Measurements from ENCODE around the gene HEMGN.

HEMGN gene

GRCh38 chr9:97930972-97931371 is 7.0 kb downstream of the HEMGN start:
- no peak for DNase-seq

DNA sequence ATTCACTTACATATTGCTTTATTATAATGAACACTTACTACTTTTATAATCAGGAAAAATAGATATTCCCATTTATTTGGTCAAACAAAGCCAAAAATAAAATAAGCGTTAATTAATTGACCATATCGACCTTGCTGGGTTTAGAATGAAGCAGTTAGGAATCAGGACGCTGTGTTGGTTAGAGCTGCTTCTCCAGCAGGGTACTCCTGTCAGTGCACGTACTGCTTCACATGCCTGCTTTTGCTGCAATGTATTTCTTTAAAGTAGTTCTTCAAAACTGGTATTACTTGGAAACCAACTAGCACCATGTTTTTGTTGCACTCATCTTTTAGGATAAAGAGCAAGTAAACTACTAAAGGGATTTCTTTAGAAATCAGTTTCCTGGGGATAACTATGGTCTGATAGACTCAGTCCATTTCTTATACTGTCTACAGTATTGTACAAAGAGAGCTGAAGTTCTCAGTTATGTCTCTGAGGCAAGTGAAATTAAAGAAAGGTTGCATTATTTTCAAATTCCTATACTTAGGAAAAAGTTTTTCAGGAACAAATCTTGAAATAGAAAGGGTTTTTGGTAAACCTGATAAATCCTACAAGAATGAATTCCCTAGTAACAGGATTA is 8.9 kb downstream of the HEMGN start:
- DNase-seq, result no peak

- no peak for DNase-seq
Measured at GRCh38 chr9:97925497-97926334, 12.3 kb downstream of the HEMGN start.

DNA sequence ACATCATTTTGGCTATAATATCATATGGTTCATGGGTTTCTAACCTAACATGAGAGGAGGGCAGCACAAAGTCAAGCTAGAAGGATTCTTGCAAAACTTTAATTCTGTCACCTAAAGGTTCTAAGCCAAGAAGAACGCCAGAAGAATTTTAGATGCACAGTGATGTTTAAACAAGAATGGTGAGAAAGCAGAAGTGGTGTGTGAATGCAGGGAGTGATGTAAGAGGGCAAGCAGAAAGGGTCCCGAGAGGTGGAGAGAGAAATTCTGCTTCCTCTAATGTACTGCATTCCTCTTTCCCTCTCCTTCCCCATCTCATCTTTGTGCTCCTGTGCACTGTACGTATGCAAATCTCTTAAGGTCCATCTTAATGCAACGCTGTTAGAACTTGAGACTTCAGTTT is 13.6 kb downstream of the HEMGN start:
- DNase-seq, result no peak

DNA sequence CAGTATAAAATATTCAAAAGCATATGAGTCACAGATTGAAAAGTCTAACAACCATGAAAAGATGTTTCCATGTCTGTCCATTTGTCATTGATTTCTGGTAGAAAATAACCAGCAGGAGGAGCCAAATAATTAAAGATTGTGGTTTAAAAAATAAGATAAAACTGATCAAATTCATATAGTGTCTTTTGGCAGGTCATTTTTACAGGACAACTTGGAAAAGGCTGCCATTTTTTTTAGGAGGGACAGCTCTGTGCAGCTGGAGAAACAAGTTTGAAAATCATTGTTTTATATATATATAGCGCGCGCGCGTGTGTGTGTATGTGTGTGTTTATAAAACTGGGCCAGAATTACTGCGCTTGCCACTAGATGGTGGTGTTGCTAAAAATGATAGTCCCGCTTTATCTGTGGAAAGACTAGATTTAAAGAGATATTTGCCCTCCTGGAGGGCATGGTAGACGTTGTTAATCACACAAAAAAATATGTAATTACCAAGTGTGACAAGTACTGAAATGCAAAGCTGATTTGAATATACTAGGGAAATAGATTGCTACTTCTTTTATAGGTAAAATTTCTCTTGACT is 14.4 kb downstream of the HEMGN start:
- peak in 12 of 14 donors; percentile 9 to 79 (median 50) for DNase-seq

- DNase-seq, result peak; percentile 80 to 100 (median 99)
Measured at GRCh38 chr9:97921959-97922724, 15.8 kb downstream of the HEMGN start, which contains the start of gene TRMO. TSS of gene TRMO (minus strand) at chr9:97922500. CDS start at chr9:97922493, 7 bp downstream.

DNA sequence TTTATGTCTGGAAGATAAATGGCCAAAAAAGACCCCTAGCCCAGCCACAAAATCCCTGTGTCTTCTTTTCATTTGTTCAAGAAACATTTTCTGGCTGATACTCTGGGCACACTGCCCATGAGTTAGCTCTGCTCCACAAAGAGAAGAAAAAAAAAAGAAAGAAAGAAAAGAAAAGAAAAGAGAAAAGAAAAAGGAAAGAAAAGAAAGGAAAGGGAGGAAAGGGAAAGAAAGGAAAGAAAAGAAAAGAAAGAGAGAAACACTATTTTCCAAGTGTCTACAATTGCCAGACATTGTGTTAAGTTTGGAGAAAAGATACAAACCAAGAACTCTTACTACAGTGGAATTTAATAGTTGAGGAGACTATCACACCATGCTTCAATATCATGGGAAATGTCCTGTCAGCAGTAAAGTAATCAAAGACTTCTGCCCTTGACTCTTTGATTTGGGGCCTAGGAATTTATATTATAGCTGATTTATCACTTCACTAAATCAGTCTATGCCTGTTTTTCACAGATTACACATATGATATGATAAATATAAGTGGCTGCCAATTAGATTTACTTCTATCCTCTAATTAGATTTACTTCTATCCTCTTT is 18.7 kb downstream of the HEMGN start:
- DNase-seq, result no peak

GRCh38 chr9:97918611-97919010 is 19.4 kb downstream of the HEMGN start:
- DNase-seq, result no peak

DNA sequence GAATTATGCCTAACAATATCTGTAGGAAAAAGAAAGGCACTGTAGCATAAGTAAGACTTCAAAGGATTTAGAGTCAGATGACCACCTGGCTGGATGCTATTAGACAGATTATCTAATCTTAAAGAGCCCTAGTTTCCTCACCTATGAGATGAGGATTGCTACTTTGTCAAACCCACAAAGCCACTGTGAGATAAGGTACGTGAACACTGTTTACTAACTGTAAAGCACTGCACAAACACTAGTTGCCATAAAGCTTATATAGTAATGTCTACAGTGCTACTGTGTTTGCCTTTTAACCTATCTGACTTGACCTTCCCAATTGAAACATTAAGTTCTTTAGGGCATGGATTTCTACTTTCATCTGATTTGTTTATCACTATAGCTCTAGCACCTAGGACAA is 26.0 kb downstream of the HEMGN start:
- no peak for DNase-seq

- DNase-seq, result no peak
Measured at GRCh38 chr9:97911528-97911927, 26.4 kb downstream of the HEMGN start.

DNA sequence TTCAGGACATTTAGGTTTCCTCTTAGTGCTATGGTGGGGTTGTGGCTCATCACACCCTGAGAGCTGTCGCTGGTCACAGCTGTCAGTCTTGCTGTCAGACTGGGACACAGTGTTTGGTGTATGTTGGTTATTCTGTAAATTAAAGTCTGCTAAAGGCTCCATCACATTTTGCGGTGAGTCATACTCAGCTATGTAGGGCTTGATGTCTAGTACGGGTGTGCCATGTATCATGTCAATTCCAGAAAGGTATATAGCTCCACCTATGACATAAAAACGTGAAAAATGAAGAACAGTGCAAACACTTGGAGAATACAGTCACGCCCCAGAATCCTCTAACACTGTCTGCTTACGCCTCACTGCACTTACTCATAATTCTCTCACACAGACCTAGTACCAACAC is 27.6 kb downstream of the HEMGN start:
- no peak for DNase-seq

GRCh38 chr9:97908705-97909104 is 29.3 kb downstream of the HEMGN start:
- no peak for DNase-seq

DNA sequence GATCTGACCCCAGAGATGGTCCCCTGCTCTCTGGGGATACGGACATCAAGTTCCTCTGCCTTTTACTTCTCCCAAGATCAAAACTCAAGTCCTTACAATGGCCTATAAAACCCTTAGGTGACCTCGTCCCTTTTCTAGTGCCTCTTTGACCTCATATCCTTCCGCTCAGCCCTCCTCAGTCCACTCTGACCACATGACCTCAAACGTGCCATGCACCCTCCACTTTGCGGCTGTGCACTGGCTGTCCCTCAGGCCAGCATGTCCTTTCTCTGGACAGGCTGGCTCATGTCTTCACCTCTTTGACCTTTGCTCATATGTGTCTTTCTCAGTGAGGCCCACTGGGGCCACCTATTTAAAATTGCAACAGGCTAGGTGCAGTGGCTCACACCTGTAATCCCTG is 30.3 kb downstream of the HEMGN start:
- no peak for DNase-seq

DNA sequence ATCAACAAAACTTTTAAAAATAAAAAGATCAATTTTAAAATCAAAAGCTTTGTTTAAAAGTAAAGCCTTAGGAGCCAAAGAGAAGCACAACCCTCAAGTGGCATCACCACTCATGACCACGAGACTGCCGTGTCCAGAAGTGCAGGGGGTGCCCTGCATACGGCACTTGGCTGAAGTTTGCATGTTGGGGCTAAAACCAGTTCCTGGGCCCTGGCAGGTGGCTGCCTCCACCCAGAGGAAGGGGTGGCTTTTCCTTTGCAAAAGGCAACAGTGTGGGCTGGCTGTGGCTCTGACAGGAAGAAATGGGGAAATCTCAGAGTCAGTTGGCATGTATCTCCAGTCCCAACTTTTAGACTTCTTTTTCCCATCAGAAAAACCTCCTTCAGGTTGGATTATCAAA is 30.9 kb downstream of the HEMGN start:
- no peak for DNase-seq

DNA sequence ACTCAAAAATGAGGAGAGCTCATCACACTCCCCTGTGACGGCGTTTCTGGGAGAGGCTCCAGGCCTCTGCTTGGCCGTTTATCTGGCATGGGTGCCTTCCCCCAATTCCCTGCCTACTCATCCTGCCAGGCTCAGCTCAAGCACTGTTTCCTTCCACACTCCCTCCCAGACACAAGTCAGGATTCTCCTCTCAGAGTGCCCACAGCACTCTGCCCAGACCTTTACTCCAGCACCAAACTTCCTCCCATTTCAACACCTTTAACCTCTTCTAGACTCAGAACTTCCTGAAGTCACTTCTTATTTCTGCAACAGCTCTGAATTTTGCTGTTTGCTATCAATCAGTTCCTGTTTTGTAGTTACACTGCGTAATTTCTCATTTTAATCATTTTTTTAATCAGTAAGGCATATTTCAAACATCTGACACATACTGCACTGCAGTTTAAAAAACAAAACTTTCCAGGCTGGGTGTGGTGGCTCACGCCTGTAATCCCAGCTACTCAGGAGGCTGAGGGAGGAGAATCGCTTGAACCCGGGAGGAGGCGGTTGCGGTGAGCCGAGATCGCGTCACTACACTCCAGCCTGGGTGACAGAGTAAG is 31.6 kb downstream of the HEMGN start:
- DNase-seq, result peak in 8 of 14 donors; percentile 4 to 48 (median 24)

DNA sequence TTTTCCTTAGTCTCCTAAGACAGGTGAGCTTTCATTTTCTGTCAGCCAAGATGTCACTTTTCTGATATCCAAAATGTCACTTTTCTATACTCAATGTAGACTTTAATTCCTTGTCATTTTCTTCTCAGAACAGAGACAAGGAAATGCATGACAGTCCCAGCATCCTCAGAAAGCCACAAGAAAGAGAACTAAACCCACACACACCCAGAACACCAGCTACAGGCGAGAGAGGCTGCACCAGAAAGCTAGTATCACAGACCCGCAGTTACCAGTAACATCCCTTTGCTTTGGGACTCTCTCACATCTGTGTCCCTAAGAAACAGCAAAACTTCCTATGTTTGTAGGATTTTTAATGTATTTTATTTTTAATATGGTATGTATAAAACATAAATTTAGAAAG is 32.7 kb downstream of the HEMGN start:
- no peak for DNase-seq

DNA sequence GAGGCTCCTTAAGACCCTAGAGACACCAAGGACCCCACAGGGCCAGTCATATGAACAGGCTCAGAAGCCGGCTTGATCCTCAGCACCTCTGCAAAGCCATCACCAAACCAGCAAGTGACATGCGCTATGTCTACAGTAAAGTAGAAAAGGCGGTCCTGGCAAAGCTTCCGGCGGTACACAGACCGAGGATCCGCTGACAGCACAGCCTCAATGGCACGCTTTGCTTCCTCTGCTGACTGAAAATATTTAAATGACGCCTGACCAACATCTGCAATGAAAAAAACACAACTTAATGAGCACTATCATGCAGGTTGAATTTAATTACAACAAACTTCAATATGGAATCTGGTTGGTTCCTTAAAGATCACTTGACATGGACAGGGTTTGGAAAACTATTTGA is 33.2 kb downstream of the HEMGN start:
- no peak for DNase-seq

DNA sequence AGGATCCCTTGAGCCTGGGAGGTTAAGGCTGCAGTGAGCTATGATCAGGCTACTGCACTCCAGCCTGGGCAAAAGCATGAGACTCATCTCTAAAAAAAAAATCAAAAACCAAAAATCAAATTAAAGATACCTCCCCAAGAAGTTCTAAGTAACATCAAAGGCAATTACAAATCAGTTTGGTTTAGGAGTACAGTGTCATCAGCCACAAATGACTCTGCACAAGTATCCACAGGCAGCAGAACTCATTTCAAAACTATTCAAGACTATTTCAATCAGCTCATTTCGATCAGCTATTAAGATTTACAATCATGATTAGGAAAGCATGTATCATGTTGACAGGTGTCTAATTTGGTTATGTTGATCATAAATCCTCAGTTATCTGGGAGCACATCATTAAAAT is 34.8 kb downstream of the HEMGN start:
- no peak for DNase-seq

DNA sequence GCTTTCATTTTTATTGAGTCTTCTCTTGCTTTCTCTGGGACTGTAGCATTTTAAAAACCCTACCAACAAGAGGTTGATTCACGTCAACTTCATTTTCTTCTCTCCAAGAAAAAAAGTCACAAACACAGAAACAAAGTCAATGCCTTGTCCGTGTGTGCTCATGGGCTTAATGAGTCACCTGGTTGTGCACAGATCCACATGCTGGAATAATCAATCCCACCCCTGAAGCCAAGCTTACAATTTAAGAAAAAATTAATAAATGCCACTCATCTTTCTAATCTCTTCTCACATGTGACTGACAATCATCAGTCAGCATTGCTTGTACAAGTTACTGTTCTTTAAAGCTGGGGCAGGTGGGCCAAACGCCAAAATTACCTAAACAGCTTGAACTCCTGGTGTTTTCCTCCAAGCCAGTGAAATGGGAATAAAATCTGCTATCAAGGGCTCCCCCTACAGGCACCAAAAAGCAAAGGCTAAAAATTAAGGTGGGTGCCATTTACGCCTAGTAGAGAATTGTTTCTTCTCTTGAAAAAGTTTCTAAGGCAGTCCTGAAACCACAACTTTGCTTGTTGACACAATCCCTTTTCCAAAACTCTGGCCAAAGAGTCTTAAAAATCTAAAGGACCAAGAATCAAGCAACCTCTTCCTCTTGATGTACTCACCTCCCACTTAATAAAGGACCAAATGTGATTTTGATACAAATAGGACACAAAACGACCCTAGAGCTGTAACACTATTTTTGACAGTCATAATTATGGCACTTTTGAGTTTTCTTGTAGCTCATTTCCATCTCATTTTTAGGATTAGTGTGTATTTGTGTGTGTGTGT is 37.0 kb downstream of the HEMGN start:
- DNase-seq, result peak in 1 of 14 donors; percentile 40

DNA sequence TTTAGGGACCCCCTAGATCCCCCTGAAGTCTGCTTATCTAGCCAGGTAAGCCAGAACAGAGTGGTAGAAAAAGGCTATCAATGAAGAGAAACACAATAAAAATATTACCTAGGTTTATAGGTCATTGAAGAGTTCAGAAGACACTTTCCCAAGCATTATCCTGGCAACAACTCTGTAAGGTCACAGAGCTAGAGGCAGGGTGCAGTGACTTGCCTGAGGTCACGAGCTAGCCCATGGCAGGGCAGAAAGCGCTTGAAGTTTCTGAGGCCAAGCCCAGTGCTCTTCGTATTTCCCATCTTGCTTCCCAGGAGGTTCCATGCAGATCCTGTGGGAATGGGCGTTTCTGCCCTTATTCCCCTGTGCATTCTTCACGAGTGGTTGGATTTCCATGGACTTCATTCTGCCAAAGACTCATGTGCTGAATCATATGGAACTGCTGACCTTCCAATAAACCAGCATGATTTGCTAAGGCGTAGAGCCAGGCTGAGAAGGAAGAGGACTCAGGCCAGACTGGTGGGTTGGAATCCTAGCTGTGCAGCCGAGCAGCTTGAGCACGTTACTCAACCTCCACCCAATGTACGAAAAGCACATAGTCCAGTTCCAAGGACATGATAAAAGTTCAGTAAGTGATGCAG is 37.8 kb downstream of the HEMGN start:
- no peak for DNase-seq

Measured in C1 segment of cervical spinal cord (tissue), 14 donors.